ENCODE data around the gene TMEM141.

DNA sequence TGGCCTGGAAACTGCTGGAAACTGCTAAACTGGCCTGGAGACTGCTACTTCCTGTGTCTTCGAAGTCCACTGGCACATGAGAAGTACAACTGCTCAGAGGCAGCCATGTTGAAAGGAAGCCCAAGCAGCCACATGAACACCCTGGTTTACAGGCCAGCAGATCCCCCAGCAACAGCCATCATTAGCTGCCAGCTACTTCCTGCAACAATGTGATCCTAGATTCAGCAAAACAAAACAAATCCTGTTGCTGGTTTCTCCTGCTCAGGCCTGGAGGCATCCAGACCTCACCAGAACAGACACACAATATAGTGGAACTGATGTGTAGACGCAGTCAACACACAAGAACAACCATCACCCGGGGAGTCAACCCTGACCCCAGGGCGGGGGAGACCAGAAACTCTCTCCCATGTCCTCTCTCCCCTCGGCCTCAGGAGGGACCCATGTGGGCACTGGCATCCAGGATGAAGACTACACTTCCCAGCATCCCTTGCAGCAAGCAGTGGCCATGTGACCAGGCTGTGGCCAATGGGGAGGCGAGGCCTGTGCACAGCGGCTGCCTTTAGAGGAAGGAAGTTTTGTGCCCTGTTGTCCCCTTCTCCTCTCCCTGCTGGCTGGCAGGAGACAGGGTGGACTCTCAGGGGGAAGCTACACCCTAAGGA lies 17.6 kb upstream of the TMEM141 start:
- no peak for TF ChIP-seq EZH2 (IDR thresholded peaks at IDR 0.05; ENCODE audit: insufficient read depth, poor library complexity, severe bottlenecking)
- no peak for TF ChIP-seq EZH2phosphoT487 (IDR thresholded peaks at IDR 0.05; ENCODE audit: insufficient read depth, low read depth)

All from GM23248 (cell line).